GM21576 (cell line): ENCODE data around the gene AK3.

Source experiments
- ATAC-seq: cut with Tn5 transposase; IDR thresholded peaks from one replicate; pipeline ENCODE4 v1.9.1; 2021; ENCODE audit warnings: mild to moderate bottlenecking, moderate library complexity; ENCODE audit not compliant: unreplicated experiment

AK3 gene

GRCh38 chr9:4750023-4750673, 9.1 kb upstream of the AK3 start:
- no peak for ATAC-seq

DNA sequence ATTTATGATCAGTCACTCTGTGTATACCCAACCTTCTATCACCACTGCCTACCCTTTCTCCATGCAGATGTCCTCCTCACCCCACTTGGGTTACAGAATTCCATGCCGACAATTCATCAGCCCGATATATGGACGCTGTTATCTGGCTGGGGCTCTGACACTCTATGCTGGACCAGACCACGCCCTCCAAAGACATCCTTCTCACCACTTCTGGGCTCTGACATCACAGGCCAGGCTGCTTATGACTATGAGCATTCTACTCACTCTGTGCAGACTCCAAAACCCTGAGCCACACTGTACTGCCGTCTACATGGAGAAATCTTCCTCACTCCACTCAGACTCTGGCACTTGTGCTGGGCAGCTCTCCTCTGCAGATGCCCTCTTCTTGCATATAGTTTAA, 7.6 kb upstream of the AK3 start:
- ATAC-seq, result no peak

- no peak for ATAC-seq
These were observed 5.5 kb upstream of the AK3 start for GRCh38 chr9:4746278-4747030.

- no peak for ATAC-seq
These were observed 2.3 kb upstream of the AK3 start for GRCh38 chr9:4743131-4743875.

- ATAC-seq, result no peak
These were observed 1.2 kb upstream of the AK3 start for GRCh38 chr9:4742246-4742645.

GRCh38 chr9:4741365-4742089, 525 bp upstream of the AK3 start:
- peak; percentile 6 for ATAC-seq

DNA sequence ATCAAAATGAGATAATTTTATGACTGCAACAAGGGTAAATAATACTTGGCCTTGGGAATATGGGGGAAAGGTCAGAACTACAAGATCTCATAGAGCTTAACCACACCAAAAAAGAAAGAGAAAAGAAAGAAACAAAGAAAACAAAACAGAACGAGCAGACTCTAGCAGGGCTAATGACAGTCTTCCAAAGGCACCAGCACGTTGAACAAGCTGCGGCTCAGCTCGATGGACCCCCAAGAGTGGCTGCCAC, 689 bp downstream of the AK3 start:
- ATAC-seq, result no peak

DNA sequence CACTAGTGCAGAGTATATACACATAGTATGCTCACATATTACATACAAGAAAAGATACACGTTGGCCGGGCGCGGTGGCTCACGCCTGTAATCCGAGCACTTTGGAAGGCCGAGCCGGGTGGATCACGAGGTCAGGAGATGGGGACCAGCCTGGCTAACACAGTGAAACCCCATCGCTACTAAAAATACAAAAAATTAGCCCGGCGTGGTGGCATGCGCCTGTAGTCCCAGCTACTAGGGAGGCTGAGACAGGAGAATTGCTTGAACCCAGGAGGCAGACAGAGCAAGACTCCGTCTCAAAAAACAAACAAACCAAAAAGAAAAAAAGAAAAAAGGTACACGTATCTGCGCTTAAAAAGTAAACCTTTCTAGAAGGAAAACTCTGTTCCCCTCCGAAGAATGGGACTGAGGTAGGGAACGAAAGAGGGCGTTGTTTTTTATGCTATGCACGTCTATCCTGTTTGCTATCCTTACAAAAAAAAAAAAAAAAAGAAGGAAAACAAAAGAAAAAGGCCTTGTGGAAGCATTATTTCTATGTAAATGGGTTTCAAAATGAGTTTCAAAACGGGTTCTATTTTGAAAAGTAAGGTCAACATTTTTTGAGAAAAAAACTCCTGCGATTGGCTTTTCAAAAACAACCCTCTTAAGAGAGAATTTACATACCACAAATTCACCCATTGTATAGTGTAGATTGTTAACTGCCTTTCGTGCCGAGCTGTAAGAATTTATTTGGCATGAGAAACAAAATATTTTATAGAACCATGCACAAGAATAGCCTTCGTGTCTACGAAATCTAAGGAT, 1.2 kb downstream of the AK3 start:
- no peak for ATAC-seq

GRCh38 chr9:4738866-4739586, 2.0 kb downstream of the AK3 start:
- ATAC-seq, result no peak

DNA sequence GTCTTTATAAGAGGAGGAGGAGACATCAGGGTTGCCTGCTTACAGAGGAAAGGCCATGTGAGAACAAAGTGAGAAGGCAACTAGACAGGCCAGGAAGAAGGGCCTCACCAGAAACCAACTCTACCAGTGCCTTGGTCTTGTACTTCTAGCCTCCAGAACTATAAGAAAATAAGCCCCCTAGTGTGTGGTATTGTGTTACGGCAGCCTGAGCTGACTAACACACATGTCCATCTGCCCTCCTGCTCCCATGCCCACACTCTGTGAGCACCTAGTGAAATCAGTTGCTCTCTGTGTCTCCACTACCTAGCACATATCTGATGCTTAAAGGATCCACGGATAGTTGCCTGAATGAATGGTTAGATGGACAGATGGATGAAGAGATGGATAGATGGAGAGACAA, 6.9 kb downstream of the AK3 start:
- no peak for ATAC-seq

DNA sequence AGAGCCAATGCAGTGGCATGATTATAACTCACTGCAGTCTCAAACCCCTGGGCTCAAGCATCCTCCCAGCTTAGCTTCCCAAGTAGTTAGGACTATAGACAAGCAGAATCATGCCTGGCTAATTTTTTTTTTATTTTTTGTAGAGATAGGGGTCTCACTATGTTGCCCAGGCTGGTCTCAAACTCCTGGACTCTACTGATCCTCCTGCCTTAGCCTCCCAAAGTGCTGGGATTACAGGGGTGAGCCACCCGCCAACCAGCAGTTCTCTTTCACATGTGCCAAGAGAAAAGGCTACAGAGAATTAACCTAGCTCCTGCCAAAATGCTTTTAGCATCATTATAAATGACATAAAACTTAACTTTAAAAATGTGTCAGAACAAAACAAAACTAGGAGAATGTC, 8.1 kb downstream of the AK3 start:
- no peak for ATAC-seq

- ATAC-seq, result no peak
These were observed 13.4 kb downstream of the AK3 start for GRCh38 chr9:4727593-4727992.

GRCh38 chr9:4725706-4726442, 15.1 kb downstream of the AK3 start:
- no peak for ATAC-seq

DNA sequence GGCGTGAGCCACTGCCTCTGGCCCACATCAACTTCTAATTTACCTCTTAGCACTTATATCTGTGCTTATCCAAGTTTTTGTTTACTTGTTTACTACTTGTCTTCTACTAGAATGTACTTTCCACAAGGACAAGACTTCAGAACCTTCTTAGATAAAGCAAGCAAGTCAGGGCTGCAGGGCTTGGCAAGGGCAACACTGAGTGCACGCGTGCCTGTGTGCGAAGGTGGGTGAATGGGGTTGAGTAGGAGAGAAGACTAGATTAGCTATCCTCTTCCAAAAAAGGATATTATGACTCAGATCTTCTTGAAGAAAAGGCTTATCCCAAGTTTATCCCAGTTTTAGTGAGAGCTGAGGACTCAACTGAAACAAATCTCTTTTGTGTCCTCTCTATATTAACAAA, 19.3 kb downstream of the AK3 start:
- no peak for ATAC-seq

DNA sequence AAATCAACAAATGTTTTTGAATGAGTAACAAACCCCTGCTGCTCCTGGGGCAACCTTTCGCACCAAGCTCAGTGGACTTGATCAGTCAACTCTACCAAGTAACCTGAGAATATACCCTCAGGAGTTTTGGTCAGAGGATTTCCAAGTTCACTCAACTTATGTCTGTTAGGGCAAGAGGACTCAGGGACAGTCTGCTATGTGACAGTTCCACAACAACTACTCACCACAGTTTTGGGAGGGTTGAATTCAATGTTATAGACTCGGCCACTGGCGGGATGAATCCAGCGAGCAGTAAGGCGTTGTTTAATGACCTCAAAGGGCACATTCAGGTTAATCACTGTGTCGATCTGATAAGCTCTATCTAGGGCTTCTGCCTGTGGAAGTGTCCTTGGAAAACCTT, 22.1 kb downstream of the AK3 start:
- ATAC-seq, result no peak

GRCh38 chr9:4717815-4718214, 23.2 kb downstream of the AK3 start:
- ATAC-seq, result no peak

- ATAC-seq, result no peak
These were observed 24.8 kb downstream of the AK3 start for GRCh38 chr9:4716163-4716562.

GRCh38 chr9:4714266-4715016, 26.6 kb downstream of the AK3 start:
- ATAC-seq, result no peak

GRCh38 chr9:4713849-4714248, 27.2 kb downstream of the AK3 start:
- ATAC-seq, result no peak
